Endodermal cell (in vitro differentiated cells): ENCODE data around the gene NDUFB10. TPM values are rescaled to one million over a fixed set of nuclear protein-coding genes. Genes with fewer than 3 reads are reported as not detected.

Source experiments
- DNase-seq: peaks from one replicate; pipeline ENCODE4 v3.0.0-alpha.2; 2017
- H3K27ac ChIP-seq: 2 replicates; pipeline ENCODE4 v1.5.1; 2013; ENCODE audit warnings: mild to moderate bottlenecking, low read depth, low read length, moderate library complexity
- H3K27me3 ChIP-seq: 2 replicates; pipeline ENCODE4 v1.6.1; 2013; ENCODE audit warnings: mild to moderate bottlenecking, low read length, moderate library complexity; ENCODE audit not compliant: insufficient read depth, control insufficient read depth, poor library complexity, severe bottlenecking
- H3K36me3 ChIP-seq: 2 replicates; pipeline ENCODE4 v1.7.0; 2013; ENCODE audit warnings: mild to moderate bottlenecking, low read length, moderate library complexity; ENCODE audit not compliant: control insufficient read depth, insufficient read depth
- H3K4me1 ChIP-seq: one replicate; pipeline ENCODE4 v1.7.0; 2013; ENCODE audit warnings: low read length; ENCODE audit not compliant: control insufficient read depth, insufficient read depth
- H3K4me3 ChIP-seq: 2 replicates; pipeline ENCODE4 v1.5.1; 2013; ENCODE audit warnings: mild to moderate bottlenecking, low read length, moderate library complexity
- H3K9ac ChIP-seq: 2 replicates; pipeline ENCODE4 v1.6.1; 2013; ENCODE audit warnings: mild to moderate bottlenecking, low read length, moderate library complexity; ENCODE audit not compliant: poor library complexity, severe bottlenecking; ENCODE audit errors: extremely low read depth
- H3K9me3 ChIP-seq: 2 replicates; pipeline ENCODE4 v1.6.1; 2013; ENCODE audit warnings: mild to moderate bottlenecking, low read length, moderate library complexity; ENCODE audit not compliant: control insufficient read depth
- H3K27ac Mint-ChIP-seq: 2 replicates; pipeline ENCODE4 v1.8.0; 2020; ENCODE audit warnings: mixed read lengths
- H3K27me3 Mint-ChIP-seq: 2 replicates; pipeline ENCODE4 v1.8.0; 2021; ENCODE audit warnings: mild to moderate bottlenecking, mixed read lengths; ENCODE audit not compliant: insufficient read depth
- H3K36me3 Mint-ChIP-seq: 2 replicates; pipeline ENCODE4 v1.8.0; 2020; ENCODE audit warnings: low read depth, mixed read lengths
- H3K4me1 Mint-ChIP-seq: 2 replicates; pipeline ENCODE4 v1.8.0; 2020; ENCODE audit warnings: mixed read lengths
- H3K4me3 Mint-ChIP-seq: 2 replicates; pipeline ENCODE4 v1.8.0; 2020; ENCODE audit warnings: mild to moderate bottlenecking, moderate library complexity, mixed read lengths
- H3K9me3 Mint-ChIP-seq: 2 replicates; pipeline ENCODE4 v1.8.0; 2020; ENCODE audit warnings: mild to moderate bottlenecking, mixed read lengths
- CTCF ChIP-seq: fragments of 200-600 bp; sonication (generic); conservative IDR thresholded peaks from 2 replicates; pipeline ENCODE4 v1.5.0; 2021; ENCODE audit warnings: antibody characterized with exemption, mild to moderate bottlenecking
- WGBS, 2 experiments: methylation state at CpG; one replicate each; pipeline versions ENCODE4 v1.1.5 to v1.1.7; 2013; ENCODE audit warnings: missing lambda C conversion rate in 2 of 2, mixed read lengths in 1 of 2; ENCODE audit not compliant: insufficient coverage in 1 of 2, insufficient read length in 1 of 2; 5-methylcytosine and 5-hydroxymethylcytosine counted together
- total RNA-seq, 2 donors: library from RNA; stranded (reverse); fragmentation: NEBNext Ultra II Directional in 1 of 2; extraction: Animal tissue kit (Norgen Biotek cat#: 25700) in 1 of 2; gene quantifications; 2 replicates in 1 of 2; 3 replicates in 1 of 2; pipeline ENCODE4 v1.2.1, GENCODE V29; 2021

The NDUFB10 gene
- total RNA-seq, 2 donors from 2014 or later: 167 to 192 TPM

- Histone ChIP-seq H3K27ac (no peak overlapping the region), H3K4me1 (no peaks in the 10 kb centered on the region), H3K36me3 (no peaks in the 10 kb centered on the region), H3K27me3 (peaks cover 32% of the 10 kb centered on the region), H3K9me3 (no peaks in the 10 kb centered on the region), H3K4me3 (no peak overlapping the region), H3K9ac (no peak overlapping the region)
- Mint-ChIP-seq H3K9me3 (no peaks in the 10 kb centered on the region), H3K27ac (no peak overlapping the region), H3K27me3 (peaks cover 24% of the 10 kb centered on the region), H3K4me1 (no peaks in the 10 kb centered on the region), H3K36me3 (no peaks in the 10 kb centered on the region), H3K4me3 (no peak overlapping the region)
- 94 to 95% methylated on average over 36 to 59 of the region's 59 CpGs for WGBS, 2 experiments
- TF ChIP-seq CTCF: no peak
- no peak for DNase-seq
These were observed 47.7 kb upstream of the NDUFB10 start for GRCh38 chr16:1911467-1912214.

- no peak overlapping the region for H3K27ac ChIP-seq
- no peaks in the 10 kb centered on the region for H3K36me3 Mint-ChIP-seq
- no peaks in the 10 kb centered on the region for H3K4me1 ChIP-seq
- H3K27me3 Mint-ChIP-seq: peaks cover 30% of the 10 kb centered on the region
- no peak overlapping the region for H3K9ac ChIP-seq
- H3K36me3 ChIP-seq: no peaks in the 10 kb centered on the region
- no peaks in the 10 kb centered on the region for H3K9me3 ChIP-seq
- peaks cover 2% of the 10 kb centered on the region for H3K4me1 Mint-ChIP-seq
- H3K27me3 ChIP-seq: peaks cover 37% of the 10 kb centered on the region
- no peak overlapping the region for H3K27ac Mint-ChIP-seq
- no peak overlapping the region for H3K4me3 Mint-ChIP-seq
- 89 to 100% methylated on average over 2 to 17 of the region's 17 CpGs for WGBS, 2 experiments
- DNase-seq: no peak
- TF ChIP-seq CTCF: no peak
- H3K9me3 Mint-ChIP-seq: no peaks in the 10 kb centered on the region
- H3K4me3 ChIP-seq: no peak overlapping the region
These were observed 47.2 kb upstream of the NDUFB10 start for GRCh38 chr16:1912215-1912543.

GRCh38 chr16:1913327-1914083 is 45.8 kb upstream of the NDUFB10 start:
- no peaks in the 10 kb centered on the region for H3K9me3 Mint-ChIP-seq

More at GRCh38 chr16:1913327-1914083, 45.8 kb upstream of the NDUFB10 start:
- TF ChIP-seq CTCF: no peak
- Histone ChIP-seq H3K4me3 (no peak overlapping the region), H3K27ac (no peak overlapping the region), H3K36me3 (no peaks in the 10 kb centered on the region), H3K4me1 (no peaks in the 10 kb centered on the region), H3K27me3 (peaks cover 46% of the 10 kb centered on the region), H3K9me3 (no peaks in the 10 kb centered on the region), H3K9ac (no peak overlapping the region)
- WGBS, 2 experiments: 81 to 85% methylated on average over 6 to 20 of the region's 21 CpGs
- Mint-ChIP-seq H3K4me1 (peaks cover 2% of the 10 kb centered on the region), H3K27ac (no peak overlapping the region), H3K4me3 (no peak overlapping the region), H3K36me3 (no peaks in the 10 kb centered on the region), H3K27me3 (peaks cover 39% of the 10 kb centered on the region)
- no peak for DNase-seq
